SK-N-MC (cell line): ENCODE data around the gene CFAP90.

Experiments
- DNase-seq: peaks from one replicate; pipeline ENCODE4 v3.0.0-alpha.2; 2011; ENCODE audit warnings: low read depth, low spot score
- H3K27ac ChIP-seq: fragments of 200-600 bp; sonication (generic); 2 replicates; pipeline ENCODE4 v1.5.1; 2016; ENCODE audit warnings: mixed run types
- H3K36me3 ChIP-seq: fragments of 200-600 bp; sonication (generic); 2 replicates; pipeline ENCODE4 v1.6.1; 2017; ENCODE audit warnings: antibody characterized with exemption, low read length, mixed read lengths; ENCODE audit not compliant: insufficient read depth
- H3K4me3 ChIP-seq: fragments of 200-600 bp; sonication (generic); 2 replicates; pipeline ENCODE4 v1.5.1; 2016
- H3K9ac ChIP-seq: fragments of 200-600 bp; sonication (generic); 2 replicates; pipeline ENCODE4 v1.8.0; 2017; ENCODE audit warnings: mixed run types, mixed read lengths; ENCODE audit not compliant: insufficient read length
- H3K9me3 ChIP-seq: fragments of 200-600 bp; sonication (generic); 2 replicates; pipeline ENCODE4 v1.6.1; 2017; ENCODE audit warnings: low read depth, mild to moderate bottlenecking, antibody characterized with exemption, low read length, moderate library complexity, mixed read lengths
- EZH2 ChIP-seq: fragments of 200-600 bp; sonication (generic); IDR thresholded peaks from one replicate; pipeline ENCODE4 v1.6.1; 2017; ENCODE audit warnings: antibody characterized with exemption
- FOXP2 ChIP-seq: optimal IDR thresholded peaks from 2 replicates; pipeline ENCODE3; 2011; ENCODE audit warnings: mild to moderate bottlenecking, moderate library complexity; ENCODE audit not compliant: insufficient read depth; ENCODE audit errors: extremely low read length, control extremely low read depth
- POLR2AphosphoS5 ChIP-seq: IDR thresholded peaks from 2 replicates; pipeline ENCODE4 v1.6.1; 2012; ENCODE audit warnings: mild to moderate bottlenecking, low read depth, low read length, borderline replicate concordance

CFAP90 gene

DNA sequence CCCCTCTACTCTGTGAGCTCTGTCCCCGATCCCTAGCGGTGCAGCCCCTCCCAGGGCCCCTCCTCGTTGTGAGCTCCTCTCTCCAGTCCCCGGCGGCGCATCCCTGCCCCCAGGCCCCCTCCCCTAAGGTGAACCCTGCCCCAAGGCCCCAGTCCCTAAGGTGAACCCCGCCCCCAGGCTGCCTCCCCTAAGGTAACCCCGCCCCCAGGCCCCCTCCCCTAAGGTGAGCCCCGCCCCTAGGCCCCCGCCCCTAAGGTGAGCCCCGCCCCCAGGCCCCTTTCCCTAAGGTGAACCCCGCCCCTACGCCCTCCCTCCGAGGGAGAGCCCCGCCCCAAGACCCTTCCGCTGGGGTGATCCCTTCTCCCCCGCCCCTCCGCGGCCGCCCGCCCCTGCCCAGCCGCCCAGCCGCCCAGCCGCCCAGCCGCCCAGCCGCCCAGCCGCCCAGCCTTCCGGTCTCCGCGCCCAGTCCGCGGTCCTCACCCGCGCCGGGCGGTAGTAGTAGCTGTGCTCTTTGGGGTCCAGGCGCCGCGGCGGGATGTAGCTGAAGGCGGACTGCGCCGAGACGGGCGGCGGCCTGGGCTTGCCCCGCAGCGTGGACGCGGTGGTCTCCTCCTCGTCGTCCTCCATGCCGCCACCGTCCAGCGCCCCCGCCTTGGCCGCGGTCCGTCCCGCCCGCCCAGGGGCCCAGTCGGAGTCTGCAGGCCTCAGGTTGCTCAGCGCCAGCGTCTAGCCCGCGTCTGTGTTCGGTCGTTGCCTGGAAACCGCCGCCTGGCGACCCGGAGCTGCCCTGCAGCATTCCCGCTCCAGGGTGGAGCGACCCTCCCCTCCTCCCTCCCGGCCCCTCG is at the start of gene CFAP90:
Gene CFAP90, minus strand, starts transcription at position 739 of the 845 bp plus-strand sequence. Its CDS starts 112 bp downstream, at position 627.
- H3K9me3 ChIP-seq = no peaks in the 10 kb centered on the region
- no peak within 1 kb of the TSS for H3K27ac ChIP-seq
- no peak for TF ChIP-seq POLR2AphosphoS5
- TF ChIP-seq EZH2 = no peak
- no peak for TF ChIP-seq FOXP2
- no peak for DNase-seq
- H3K9ac ChIP-seq = no peak within 1 kb of the TSS
- no peak within 1 kb of the TSS for H3K4me3 ChIP-seq
- H3K36me3 ChIP-seq = no peaks in the 10 kb centered on the region

GRCh38 chr5:7897014-7897600 is 46.2 kb upstream of the CFAP90 start:
- no peak overlapping the region for H3K9ac ChIP-seq
- no peak for TF ChIP-seq FOXP2
- no peak for TF ChIP-seq EZH2
- TF ChIP-seq POLR2AphosphoS5 = no peak
- no peak overlapping the region for H3K4me3 ChIP-seq
- no peak overlapping the region for H3K27ac ChIP-seq
- DNase-seq = no peak
- H3K36me3 ChIP-seq = peaks cover 93% of the 10 kb centered on the region
- no peaks in the 10 kb centered on the region for H3K9me3 ChIP-seq

GRCh38 chr5:7894860-7895259 is 43.9 kb upstream of the CFAP90 start:
- TF ChIP-seq EZH2 = no peak
- Histone ChIP-seq H3K9ac (no peak overlapping the region), H3K27ac (no peak overlapping the region), H3K4me3 (no peak overlapping the region), H3K9me3 (no peaks in the 10 kb centered on the region), H3K36me3 (peaks cover 90% of the 10 kb centered on the region)
- DNase-seq = no peak

DNA sequence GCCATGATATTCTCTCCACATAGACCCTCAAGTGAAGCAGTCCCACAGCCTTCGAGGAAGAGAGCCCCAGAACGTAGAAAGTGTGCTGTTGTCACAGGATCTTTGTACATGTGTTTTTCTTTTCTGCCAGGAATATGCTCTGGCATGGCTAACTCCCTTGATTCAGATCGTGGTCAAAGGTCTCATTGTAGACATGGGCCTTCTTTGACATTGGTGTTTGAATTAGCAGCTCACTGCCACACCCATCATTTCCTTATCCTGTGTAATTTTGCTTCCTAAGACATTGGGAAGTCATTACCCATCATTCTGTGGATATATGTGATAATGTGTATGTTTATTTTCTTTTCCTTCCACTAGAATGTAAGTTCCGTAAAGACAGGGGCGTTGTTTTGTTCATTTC is 43.5 kb upstream of the CFAP90 start:
- Histone ChIP-seq H3K27ac (no peak overlapping the region), H3K9me3 (no peaks in the 10 kb centered on the region), H3K9ac (no peak overlapping the region), H3K4me3 (no peak overlapping the region), H3K36me3 (peaks cover 90% of the 10 kb centered on the region)
- DNase-seq = no peak
- TF ChIP-seq FOXP2 (no peak), EZH2 (no peak), POLR2AphosphoS5 (no peak)

GRCh38 chr5:7888901-7889300 is 38.0 kb upstream of the CFAP90 start:
- H3K36me3 ChIP-seq = peaks cover 74% of the 10 kb centered on the region

DNA sequence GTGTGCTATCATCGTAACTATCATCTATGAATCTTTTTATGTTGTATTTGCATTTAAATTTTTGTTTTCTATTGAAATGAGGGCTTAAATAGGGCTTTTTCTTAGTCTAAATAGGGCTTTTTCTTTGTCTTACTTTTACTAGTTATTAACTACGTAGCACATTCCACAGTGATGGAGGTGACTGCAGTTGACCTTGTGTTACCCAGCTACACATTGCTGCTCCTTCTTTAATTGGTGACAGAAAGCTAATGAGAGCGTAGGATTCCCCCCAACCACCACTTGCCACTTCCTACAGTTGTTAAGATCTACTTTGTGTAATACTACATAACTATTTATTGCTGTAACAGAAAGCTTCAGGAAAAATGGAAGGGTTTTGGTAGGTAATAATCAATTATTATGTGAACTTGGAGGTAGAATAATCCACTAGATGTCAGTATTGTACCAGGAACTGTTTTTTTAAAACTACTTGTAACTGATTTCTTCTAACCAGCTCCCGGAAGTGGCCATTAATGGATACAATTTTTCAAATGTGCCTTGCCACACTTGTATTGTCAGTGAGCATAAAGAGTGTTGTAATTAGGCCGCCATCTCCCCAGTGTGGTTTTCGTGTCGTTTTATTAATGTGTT is 36.0 kb upstream of the CFAP90 start:
- DNase-seq = peak; percentile 26
- no peak overlapping the region for H3K4me3 ChIP-seq
- TF ChIP-seq FOXP2 (no peak), EZH2 (no peak), POLR2AphosphoS5 (no peak)
- H3K27ac ChIP-seq = no peak overlapping the region
- peaks cover 74% of the 10 kb centered on the region for H3K36me3 ChIP-seq
- no peak overlapping the region for H3K9ac ChIP-seq
- no peaks in the 10 kb centered on the region for H3K9me3 ChIP-seq

More at GRCh38 chr5:7888901-7889300, 38.0 kb upstream of the CFAP90 start:
- Histone ChIP-seq H3K9ac (no peak overlapping the region), H3K9me3 (no peaks in the 10 kb centered on the region), H3K4me3 (no peak overlapping the region), H3K27ac (no peak overlapping the region)
- TF ChIP-seq EZH2 (no peak), POLR2AphosphoS5 (no peak), FOXP2 (no peak)
- no peak for DNase-seq

DNA sequence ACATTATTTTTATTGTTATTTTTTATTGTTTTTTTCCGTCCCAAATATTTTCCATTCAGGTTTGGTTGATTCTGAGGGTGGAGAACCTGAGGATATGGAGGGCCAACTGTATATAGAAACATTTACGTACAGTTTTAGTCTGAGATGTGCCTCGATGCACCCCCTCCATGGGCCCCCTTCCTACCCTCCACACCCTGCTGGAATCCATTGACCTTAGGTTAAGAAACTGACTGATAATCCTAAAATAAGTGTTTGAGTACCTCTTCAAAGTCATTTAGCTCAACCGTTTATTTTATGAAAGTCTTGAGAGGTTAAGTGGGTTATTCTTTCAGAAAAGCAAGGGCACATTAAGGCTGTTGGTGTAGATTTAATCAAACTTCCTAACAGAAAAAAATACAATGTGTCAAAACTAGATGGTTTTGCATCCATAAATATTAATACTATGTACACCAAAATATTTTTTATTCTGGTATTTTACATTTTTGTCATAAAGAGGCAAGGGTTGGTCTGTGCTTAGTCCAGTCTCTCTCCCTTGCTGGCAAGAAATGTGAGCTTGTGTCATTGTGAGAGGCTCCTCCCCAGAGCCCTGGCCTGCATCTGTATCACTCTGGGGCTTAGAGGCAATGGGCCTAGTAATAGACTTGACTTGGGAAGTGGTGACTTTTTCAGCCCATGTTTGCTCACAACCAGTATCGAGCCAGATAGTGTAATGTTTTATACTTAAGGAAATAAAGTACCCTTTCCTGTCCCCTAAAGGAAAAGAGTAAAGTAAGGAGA is 33.7 kb upstream of the CFAP90 start:
- peaks cover 77% of the 10 kb centered on the region for H3K36me3 ChIP-seq
- H3K4me3 ChIP-seq = no peak overlapping the region
- H3K9me3 ChIP-seq = no peaks in the 10 kb centered on the region
- no peak for DNase-seq
- no peak for TF ChIP-seq POLR2AphosphoS5
- TF ChIP-seq EZH2 = no peak
- TF ChIP-seq FOXP2 = no peak
- H3K27ac ChIP-seq = no peak overlapping the region
- H3K9ac ChIP-seq = no peak overlapping the region

- Histone ChIP-seq H3K4me3 (no peak overlapping the region), H3K9me3 (no peaks in the 10 kb centered on the region), H3K36me3 (peaks cover 75% of the 10 kb centered on the region), H3K27ac (no peak overlapping the region), H3K9ac (no peak overlapping the region)
- no peak for TF ChIP-seq EZH2
- DNase-seq = no peak
These were observed 32.0 kb upstream of the CFAP90 start for GRCh38 chr5:7882926-7883325.
